Endodermal cell (in vitro differentiated cells): Measurements from ENCODE around the gene SRCAP. TPM values are rescaled to one million over a fixed set of nuclear protein-coding genes. Genes with fewer than 3 reads are reported as not detected.

Experiments used
- DNase-seq: peaks from one replicate; pipeline ENCODE4 v3.0.0-alpha.2; 2017
- H3K27ac ChIP-seq: 2 replicates; pipeline ENCODE4 v1.5.1; 2013; ENCODE audit warnings: mild to moderate bottlenecking, low read depth, low read length, moderate library complexity
- H3K27me3 ChIP-seq: 2 replicates; pipeline ENCODE4 v1.6.1; 2013; ENCODE audit warnings: mild to moderate bottlenecking, low read length, moderate library complexity; ENCODE audit not compliant: insufficient read depth, control insufficient read depth, poor library complexity, severe bottlenecking
- H3K36me3 ChIP-seq: 2 replicates; pipeline ENCODE4 v1.7.0; 2013; ENCODE audit warnings: mild to moderate bottlenecking, low read length, moderate library complexity; ENCODE audit not compliant: control insufficient read depth, insufficient read depth
- H3K4me1 ChIP-seq: one replicate; pipeline ENCODE4 v1.7.0; 2013; ENCODE audit warnings: low read length; ENCODE audit not compliant: control insufficient read depth, insufficient read depth
- H3K4me3 ChIP-seq: 2 replicates; pipeline ENCODE4 v1.5.1; 2013; ENCODE audit warnings: mild to moderate bottlenecking, low read length, moderate library complexity
- H3K9ac ChIP-seq: 2 replicates; pipeline ENCODE4 v1.6.1; 2013; ENCODE audit warnings: mild to moderate bottlenecking, low read length, moderate library complexity; ENCODE audit not compliant: poor library complexity, severe bottlenecking; ENCODE audit errors: extremely low read depth
- H3K9me3 ChIP-seq: 2 replicates; pipeline ENCODE4 v1.6.1; 2013; ENCODE audit warnings: mild to moderate bottlenecking, low read length, moderate library complexity; ENCODE audit not compliant: control insufficient read depth
- H3K27ac Mint-ChIP-seq: 2 replicates; pipeline ENCODE4 v1.8.0; 2020; ENCODE audit warnings: mixed read lengths
- H3K27me3 Mint-ChIP-seq: 2 replicates; pipeline ENCODE4 v1.8.0; 2021; ENCODE audit warnings: mild to moderate bottlenecking, mixed read lengths; ENCODE audit not compliant: insufficient read depth
- H3K36me3 Mint-ChIP-seq: 2 replicates; pipeline ENCODE4 v1.8.0; 2020; ENCODE audit warnings: low read depth, mixed read lengths
- H3K4me1 Mint-ChIP-seq: 2 replicates; pipeline ENCODE4 v1.8.0; 2020; ENCODE audit warnings: mixed read lengths
- H3K4me3 Mint-ChIP-seq: 2 replicates; pipeline ENCODE4 v1.8.0; 2020; ENCODE audit warnings: mild to moderate bottlenecking, moderate library complexity, mixed read lengths
- H3K9me3 Mint-ChIP-seq: 2 replicates; pipeline ENCODE4 v1.8.0; 2020; ENCODE audit warnings: mild to moderate bottlenecking, mixed read lengths
- WGBS, 2 experiments: methylation state at CpG; one replicate each; pipeline versions ENCODE4 v1.1.5 to v1.1.7; 2013; ENCODE audit warnings: missing lambda C conversion rate in 2 of 2, mixed read lengths in 1 of 2; ENCODE audit not compliant: insufficient coverage in 1 of 2, insufficient read length in 1 of 2; 5-methylcytosine and 5-hydroxymethylcytosine counted together
- total RNA-seq, 2 donors: library from RNA; stranded (reverse); fragmentation: NEBNext Ultra II Directional in 1 of 2; extraction: Animal tissue kit (Norgen Biotek cat#: 25700) in 1 of 2; gene quantifications; 2 replicates in 1 of 2; 3 replicates in 1 of 2; pipeline ENCODE4 v1.2.1, GENCODE V29; 2021
- TF ChIP-seq, protein P1 (sequence below): fragments of 200-600 bp; sonication (generic); conservative IDR thresholded peaks from 2 replicates; pipeline ENCODE4 v1.5.0; 2021; ENCODE audit warnings: antibody characterized with exemption, mild to moderate bottlenecking

SRCAP gene
- total RNA-seq, 2 donors from 2014 or later = 57.7 to 66.9 TPM

DNA sequence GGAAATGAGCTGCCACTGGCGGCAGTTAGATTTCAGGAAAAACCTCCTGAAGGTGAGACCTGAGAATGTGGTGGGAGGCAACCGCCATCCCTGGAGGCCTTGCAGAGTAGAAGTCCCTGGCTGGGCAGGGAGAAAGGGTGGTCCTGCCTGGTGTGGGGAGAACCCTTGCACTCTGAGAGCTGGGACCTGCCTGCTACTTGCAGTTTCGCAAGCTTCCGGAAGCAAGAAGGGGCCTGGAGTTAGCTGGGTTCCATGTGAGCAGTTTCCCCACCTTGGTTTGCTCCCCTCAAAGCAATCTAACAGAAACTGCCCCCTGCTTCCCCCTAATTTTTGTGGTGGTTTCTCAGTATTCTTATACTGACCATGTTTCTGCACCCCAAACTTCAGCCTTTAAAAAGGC, 81.6 kb downstream of the SRCAP start:
- WGBS, 2 experiments = 91 to 100% methylated on average over 1 to 4 of the region's 4 CpGs

DNA sequence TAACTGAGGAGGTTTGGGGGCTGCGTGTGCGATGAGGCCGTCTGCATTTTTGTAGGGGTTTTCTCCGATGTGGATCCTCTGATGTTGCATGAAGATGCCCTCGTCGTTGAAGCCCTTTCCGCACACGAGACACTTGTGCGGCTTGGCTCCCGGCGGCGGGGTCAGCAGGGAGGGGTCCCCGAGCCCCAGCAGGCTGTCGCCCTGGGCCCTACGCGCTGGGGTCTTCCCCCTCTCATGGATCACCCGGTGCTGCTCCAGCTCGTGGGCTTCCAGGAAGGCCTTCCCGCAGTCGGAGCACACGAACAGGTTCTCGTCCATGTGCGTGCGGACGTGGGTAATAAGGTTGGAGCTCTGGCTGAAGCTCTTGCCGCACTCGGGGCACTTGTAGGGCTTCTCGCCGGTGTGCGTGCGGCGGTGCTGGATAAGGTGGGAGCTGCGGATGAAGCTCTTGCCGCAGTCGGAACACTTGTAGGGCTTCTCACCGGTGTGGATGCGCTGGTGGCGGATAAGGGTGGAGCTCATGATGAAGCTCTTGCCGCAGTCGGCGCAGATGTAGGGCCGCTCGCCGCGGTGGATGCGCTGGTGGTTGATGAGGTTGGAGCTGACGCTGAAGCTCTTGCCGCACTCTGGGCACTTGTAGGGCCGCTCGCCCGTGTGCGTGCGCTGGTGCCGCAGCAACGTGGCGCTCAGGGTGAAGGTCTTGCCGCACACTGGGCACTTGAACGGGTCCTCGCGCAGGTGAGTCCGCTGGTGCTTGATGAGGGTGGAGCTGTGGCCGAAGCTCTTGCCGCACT, 83.7 kb downstream of the SRCAP start:
- Mint-ChIP-seq H3K4me1 (peaks cover 17% of the 10 kb centered on the region), H3K27ac (no peak overlapping the region), H3K36me3 (peaks cover 33% of the 10 kb centered on the region), H3K4me3 (no peak overlapping the region), H3K9me3 (no peaks in the 10 kb centered on the region), H3K27me3 (no peaks in the 10 kb centered on the region)
- no peak for DNase-seq
- Histone ChIP-seq H3K9me3 (no peaks in the 10 kb centered on the region), H3K4me3 (no peak overlapping the region), H3K36me3 (peaks cover 47% of the 10 kb centered on the region), H3K9ac (no peak overlapping the region), H3K27me3 (no peaks in the 10 kb centered on the region), H3K4me1 (no peaks in the 10 kb centered on the region), H3K27ac (no peak overlapping the region)
- TF ChIP-seq, protein P1, sequence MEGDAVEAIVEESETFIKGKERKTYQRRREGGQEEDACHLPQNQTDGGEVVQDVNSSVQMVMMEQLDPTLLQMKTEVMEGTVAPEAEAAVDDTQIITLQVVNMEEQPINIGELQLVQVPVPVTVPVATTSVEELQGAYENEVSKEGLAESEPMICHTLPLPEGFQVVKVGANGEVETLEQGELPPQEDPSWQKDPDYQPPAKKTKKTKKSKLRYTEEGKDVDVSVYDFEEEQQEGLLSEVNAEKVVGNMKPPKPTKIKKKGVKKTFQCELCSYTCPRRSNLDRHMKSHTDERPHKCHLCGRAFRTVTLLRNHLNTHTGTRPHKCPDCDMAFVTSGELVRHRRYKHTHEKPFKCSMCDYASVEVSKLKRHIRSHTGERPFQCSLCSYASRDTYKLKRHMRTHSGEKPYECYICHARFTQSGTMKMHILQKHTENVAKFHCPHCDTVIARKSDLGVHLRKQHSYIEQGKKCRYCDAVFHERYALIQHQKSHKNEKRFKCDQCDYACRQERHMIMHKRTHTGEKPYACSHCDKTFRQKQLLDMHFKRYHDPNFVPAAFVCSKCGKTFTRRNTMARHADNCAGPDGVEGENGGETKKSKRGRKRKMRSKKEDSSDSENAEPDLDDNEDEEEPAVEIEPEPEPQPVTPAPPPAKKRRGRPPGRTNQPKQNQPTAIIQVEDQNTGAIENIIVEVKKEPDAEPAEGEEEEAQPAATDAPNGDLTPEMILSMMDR = no peak
- WGBS, 2 experiments = 94 to 95% methylated on average over 51 to 63 of the region's 63 CpGs

More for the DNA sequence above, 81.6 kb downstream of the SRCAP start:
- Mint-ChIP-seq H3K4me1 (peaks cover 12% of the 10 kb centered on the region), H3K9me3 (no peaks in the 10 kb centered on the region), H3K4me3 (no peak overlapping the region), H3K27me3 (no peaks in the 10 kb centered on the region), H3K36me3 (peaks cover 33% of the 10 kb centered on the region), H3K27ac (no peak overlapping the region)
- H3K27me3 ChIP-seq = no peaks in the 10 kb centered on the region
- H3K9ac ChIP-seq = no peak overlapping the region
- TF ChIP-seq, protein P1 = no peak
- no peaks in the 10 kb centered on the region for H3K9me3 ChIP-seq
- DNase-seq = no peak
- no peak overlapping the region for H3K27ac ChIP-seq
- no peak overlapping the region for H3K4me3 ChIP-seq
- peaks cover 46% of the 10 kb centered on the region for H3K36me3 ChIP-seq
- H3K4me1 ChIP-seq = no peaks in the 10 kb centered on the region

DNA sequence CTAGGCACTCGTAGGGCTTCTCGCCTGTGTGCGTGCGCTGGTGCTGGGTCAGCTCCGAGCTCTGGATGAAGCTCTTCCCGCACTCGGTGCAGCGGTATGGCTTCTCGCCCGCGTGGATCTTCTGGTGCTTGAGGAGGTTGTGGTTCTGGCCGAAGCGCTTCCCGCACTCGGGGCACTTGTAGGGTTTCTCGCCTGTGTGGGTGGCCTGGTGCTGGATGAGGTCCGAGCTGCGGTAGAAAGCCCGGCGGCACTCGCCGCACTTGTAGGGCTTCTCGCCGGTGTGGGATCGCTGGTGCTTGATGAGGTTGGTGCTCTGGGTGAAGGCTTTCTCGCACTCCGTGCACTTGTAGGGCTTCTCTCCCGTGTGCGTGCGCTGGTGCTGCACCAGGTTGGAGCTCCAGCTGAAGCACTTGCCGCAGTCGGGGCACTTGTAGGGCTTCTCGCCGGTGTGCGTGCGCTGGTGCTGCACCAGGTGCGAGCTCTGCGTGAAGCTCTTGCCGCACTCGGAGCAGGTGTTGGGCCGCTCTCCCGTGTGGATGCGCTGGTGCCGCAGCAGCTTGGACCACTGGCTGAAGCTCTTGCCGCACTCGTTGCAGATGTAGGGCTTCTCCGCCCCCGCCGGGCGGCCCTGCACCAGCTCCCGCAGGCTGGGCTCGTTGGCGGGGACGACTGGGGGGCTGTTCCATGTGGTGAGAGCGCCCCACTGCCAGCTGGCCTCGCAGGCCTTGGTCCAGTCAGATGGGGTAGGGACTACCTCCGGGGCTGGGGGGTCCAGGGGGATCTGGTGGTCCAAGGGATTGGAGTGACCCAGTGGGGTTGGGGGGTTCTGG, 84.5 kb downstream of the SRCAP start:
- TF ChIP-seq, protein P1 = no peak
- Histone ChIP-seq H3K27ac (no peak overlapping the region), H3K36me3 (peaks cover 47% of the 10 kb centered on the region), H3K9me3 (no peaks in the 10 kb centered on the region), H3K27me3 (no peaks in the 10 kb centered on the region), H3K9ac (no peak overlapping the region), H3K4me3 (no peak overlapping the region), H3K4me1 (no peaks in the 10 kb centered on the region)
- WGBS, 2 experiments = 96% methylated on average over 29 to 57 of the region's 57 CpGs
- H3K36me3 Mint-ChIP-seq = peaks cover 33% of the 10 kb centered on the region
- no peak overlapping the region for H3K27ac Mint-ChIP-seq
- no peaks in the 10 kb centered on the region for H3K27me3 Mint-ChIP-seq
- peaks cover 17% of the 10 kb centered on the region for H3K4me1 Mint-ChIP-seq
- no peak for DNase-seq
- H3K4me3 Mint-ChIP-seq = no peak overlapping the region
- no peaks in the 10 kb centered on the region for H3K9me3 Mint-ChIP-seq
